DND-41 (cell line): ENCODE measurements around the gene LIM2.

Experiments
- EZH2 ChIP-seq: IDR thresholded peaks from 3 replicates; pipeline ENCODE4 v1.6.1; 2012; ENCODE audit warnings: borderline replicate concordance, low read depth, mild to moderate bottlenecking, moderate library complexity, low read length, inconsistent platforms; ENCODE audit not compliant: severe bottlenecking
- TF ChIP-seq, protein P1 (sequence below): IDR thresholded peaks from 2 replicates; pipeline ENCODE4 v1.5.1; 2012; ENCODE audit warnings: borderline replicate concordance, low read length, moderate library complexity, mild to moderate bottlenecking; ENCODE audit not compliant: poor library complexity, severe bottlenecking; ENCODE audit errors: extremely low read depth

DNA sequence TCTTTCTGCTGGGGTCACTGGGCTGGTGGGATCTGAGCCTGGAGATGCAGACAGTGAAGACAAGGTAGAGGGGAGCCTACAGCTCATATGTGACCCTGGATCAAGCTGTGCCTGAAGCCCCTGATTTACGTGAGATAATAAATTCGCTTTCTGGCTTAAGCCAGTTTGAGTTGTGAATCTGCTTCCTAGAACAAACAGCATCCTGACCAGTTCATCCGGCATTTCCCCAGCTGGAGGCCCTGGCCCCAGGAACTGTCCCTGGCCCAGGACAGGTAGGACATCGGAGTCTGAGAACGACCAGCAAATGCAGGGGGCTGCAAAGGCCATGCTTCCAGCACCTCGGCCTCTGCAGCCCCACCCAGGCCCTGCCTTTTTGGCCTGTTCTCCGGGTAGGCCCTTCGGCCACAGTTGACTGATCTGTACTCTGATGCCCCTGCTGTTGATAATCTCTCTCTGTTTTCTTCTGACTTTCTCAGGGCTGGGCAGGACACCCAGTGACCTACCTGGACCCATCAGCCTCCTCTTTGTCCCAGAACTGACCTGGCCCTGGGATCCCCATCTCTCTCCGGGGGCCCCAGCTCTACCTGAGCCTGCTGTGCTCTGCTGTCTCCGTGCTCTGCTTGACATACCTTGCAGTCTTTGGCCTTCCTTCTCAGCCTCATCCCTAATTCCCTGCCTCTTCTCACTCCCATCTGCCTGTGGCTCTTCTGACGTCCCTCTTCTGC is 36.3 kb downstream of the LIM2 start:
- TF ChIP-seq, protein P1, sequence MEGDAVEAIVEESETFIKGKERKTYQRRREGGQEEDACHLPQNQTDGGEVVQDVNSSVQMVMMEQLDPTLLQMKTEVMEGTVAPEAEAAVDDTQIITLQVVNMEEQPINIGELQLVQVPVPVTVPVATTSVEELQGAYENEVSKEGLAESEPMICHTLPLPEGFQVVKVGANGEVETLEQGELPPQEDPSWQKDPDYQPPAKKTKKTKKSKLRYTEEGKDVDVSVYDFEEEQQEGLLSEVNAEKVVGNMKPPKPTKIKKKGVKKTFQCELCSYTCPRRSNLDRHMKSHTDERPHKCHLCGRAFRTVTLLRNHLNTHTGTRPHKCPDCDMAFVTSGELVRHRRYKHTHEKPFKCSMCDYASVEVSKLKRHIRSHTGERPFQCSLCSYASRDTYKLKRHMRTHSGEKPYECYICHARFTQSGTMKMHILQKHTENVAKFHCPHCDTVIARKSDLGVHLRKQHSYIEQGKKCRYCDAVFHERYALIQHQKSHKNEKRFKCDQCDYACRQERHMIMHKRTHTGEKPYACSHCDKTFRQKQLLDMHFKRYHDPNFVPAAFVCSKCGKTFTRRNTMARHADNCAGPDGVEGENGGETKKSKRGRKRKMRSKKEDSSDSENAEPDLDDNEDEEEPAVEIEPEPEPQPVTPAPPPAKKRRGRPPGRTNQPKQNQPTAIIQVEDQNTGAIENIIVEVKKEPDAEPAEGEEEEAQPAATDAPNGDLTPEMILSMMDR = no peak
- no peak for TF ChIP-seq EZH2
